Measurements from ENCODE around the gene ABCA7.

DNA sequence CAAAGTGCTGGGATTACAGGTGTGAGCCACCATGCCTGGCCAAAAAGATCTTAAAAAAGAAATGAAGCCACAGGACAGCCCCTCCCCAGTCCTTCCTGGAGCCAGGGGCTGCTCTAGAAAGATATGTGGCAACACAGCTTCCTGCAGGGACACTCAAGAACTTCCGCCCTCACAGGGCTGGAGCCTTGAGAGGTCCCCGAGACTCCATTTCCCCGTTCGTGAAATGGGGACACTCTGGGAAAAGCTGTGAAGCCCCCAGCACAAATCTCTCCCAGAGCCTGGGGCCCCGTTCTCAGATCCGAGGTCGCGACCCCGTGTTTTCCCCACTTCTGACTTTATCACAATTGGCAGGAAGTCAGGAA lies 61.4 kb downstream of the ABCA7 start:
- TF ChIP-seq, protein P1, sequence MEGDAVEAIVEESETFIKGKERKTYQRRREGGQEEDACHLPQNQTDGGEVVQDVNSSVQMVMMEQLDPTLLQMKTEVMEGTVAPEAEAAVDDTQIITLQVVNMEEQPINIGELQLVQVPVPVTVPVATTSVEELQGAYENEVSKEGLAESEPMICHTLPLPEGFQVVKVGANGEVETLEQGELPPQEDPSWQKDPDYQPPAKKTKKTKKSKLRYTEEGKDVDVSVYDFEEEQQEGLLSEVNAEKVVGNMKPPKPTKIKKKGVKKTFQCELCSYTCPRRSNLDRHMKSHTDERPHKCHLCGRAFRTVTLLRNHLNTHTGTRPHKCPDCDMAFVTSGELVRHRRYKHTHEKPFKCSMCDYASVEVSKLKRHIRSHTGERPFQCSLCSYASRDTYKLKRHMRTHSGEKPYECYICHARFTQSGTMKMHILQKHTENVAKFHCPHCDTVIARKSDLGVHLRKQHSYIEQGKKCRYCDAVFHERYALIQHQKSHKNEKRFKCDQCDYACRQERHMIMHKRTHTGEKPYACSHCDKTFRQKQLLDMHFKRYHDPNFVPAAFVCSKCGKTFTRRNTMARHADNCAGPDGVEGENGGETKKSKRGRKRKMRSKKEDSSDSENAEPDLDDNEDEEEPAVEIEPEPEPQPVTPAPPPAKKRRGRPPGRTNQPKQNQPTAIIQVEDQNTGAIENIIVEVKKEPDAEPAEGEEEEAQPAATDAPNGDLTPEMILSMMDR (conservative IDR thresholded peaks at IDR 0.05 in 1 of 2, IDR thresholded peaks at IDR 0.05 in 1 of 2; ENCODE audit: extremely low read depth in 1 of 2, insufficient read depth in 1 of 2, low read depth in 1 of 2, low read length in 2 of 2) = no peak
- TF ChIP-seq EZH2 (IDR thresholded peaks at IDR 0.05; ENCODE audit: borderline replicate concordance, low read length) = no peak

All from mammary epithelial cell (primary cell).